Subcutaneous adipose tissue (tissue), 4 donors: ENCODE results near the gene KIAA0040. TPM values are rescaled to one million over a fixed set of nuclear protein-coding genes. Genes with fewer than 3 reads are reported as not detected.

ENCODE experiments used
- CTCF ChIP-seq: fragments of 450-650 bp; IDR thresholded peaks from one replicate; pipeline ENCODE4 v1.5.1; 2016; ENCODE audit warnings: low read depth, mild to moderate bottlenecking, control low read depth, antibody characterized with exemption, moderate library complexity
- total RNA-seq, 4 donors: library from RNA; depleted of rRNA; stranded (reverse); fragments of >200 nt; gene quantifications; one replicate each; pipeline ENCODE4 v1.1.0, GENCODE V29; 2016

The KIAA0040 gene
- total RNA-seq, 4 donors from 2014 or later = 38.1 to 62.8 (median 60.8) TPM

- no peak for TF ChIP-seq CTCF
Observed at GRCh38 chr1:175209493-175209921, 16.9 kb upstream of the KIAA0040 start.

GRCh38 chr1:175208773-175209492 lies 16.4 kb upstream of the KIAA0040 start:
- no peak for TF ChIP-seq CTCF

GRCh38 chr1:175207971-175208370 lies 15.4 kb upstream of the KIAA0040 start:
- TF ChIP-seq CTCF = no peak

GRCh38 chr1:175206687-175207086 lies 14.1 kb upstream of the KIAA0040 start:
- no peak for TF ChIP-seq CTCF

GRCh38 chr1:175204330-175204729 lies 11.8 kb upstream of the KIAA0040 start:
- TF ChIP-seq CTCF = no peak

GRCh38 chr1:175203570-175204068 lies 11.0 kb upstream of the KIAA0040 start:
- TF ChIP-seq CTCF = no peak

- TF ChIP-seq CTCF = no peak
Observed at GRCh38 chr1:175200678-175201521, 8.3 kb upstream of the KIAA0040 start.
